Skin epidermis (tissue), 12 donors: ENCODE data around the gene TTC28.
"Not testable (repeated sequence)": the region's sequence is repeated elsewhere in the genome, so short reads cannot be mapped to it uniquely, and the experiment has no call there.

Experiments used
- H3K27ac ChIP-seq, 21 experiments: fragments of 200-600 bp; sonication (generic) in 11 of 21; one replicate each; pipeline ENCODE4 v1.5.0; 2020; ENCODE audit warnings: mild to moderate bottlenecking in 3 of 21, inconsistent platforms in 2 of 21, moderate library complexity in 2 of 21
- H3K4me3 ChIP-seq, 7 experiments: fragments of 200-600 bp; sonication (generic) in 2 of 7; one replicate each; pipeline ENCODE4 v1.5.0; 2020; ENCODE audit warnings: inconsistent platforms in 2 of 7, mild to moderate bottlenecking in 2 of 7, moderate library complexity in 1 of 7

TTC28 gene

GRCh38 chr22:28506150-28506535 lies 173.5 kb downstream of the TTC28 start:
- Histone ChIP-seq H3K4me3 (no peak overlapping the region), H3K27ac (no peak overlapping the region)

DNA sequence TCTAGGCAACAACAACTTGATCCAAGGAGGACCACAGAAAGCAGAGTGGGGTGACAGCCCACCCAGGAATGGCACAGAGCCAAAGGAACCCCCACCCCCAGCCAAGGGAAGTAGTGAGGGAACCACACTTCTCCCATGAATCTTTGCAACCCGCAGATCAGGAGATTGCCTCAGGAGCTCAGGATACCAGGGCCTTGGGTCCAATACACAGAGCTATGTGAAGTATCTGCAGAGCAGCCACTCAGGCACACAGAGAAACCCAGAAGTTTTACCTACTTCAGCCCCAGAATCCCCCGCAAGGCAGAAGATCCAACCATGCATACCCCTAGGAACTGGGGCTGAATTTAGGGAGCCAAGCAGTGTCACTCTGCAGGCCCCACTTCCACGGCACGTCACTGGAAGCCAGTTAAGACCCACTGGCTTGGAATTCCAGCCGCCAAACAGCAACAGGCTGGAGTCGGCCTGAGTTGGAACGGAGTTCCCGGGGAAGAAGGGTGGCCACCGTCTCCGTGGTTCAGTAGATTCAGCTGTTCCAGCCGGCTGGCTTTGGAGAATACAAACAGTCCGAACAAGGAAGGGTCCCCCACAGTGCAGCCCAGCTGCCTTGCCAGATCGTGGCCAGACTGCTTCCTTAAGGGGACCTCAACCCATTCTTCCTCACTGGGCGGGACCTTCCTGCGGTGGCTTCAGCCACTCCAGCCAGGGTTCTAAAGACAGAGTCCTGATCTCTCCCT lies 174.1 kb downstream of the TTC28 start:
- no peak overlapping the region for H3K27ac ChIP-seq
- no peak overlapping the region for H3K4me3 ChIP-seq

DNA sequence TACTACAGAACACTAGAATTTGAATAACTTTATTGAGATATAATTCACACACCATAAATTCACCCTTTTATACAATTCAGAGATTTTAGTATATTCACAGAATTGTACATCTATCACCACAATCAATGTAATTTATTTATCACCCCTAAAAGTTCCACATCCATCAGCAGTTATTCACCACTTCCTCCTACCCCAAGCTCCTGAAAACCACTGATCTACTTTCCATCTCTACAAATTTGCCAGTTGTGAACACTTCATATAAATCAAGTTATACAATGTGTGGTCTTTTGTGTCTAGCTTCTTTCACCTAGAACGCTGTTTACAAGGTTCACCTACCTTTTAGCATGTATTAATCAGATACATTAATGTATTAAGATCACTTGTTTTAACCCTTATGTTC lies 179.6 kb downstream of the TTC28 start:
- Histone ChIP-seq H3K4me3 (no peak overlapping the region), H3K27ac (no peak overlapping the region)

DNA sequence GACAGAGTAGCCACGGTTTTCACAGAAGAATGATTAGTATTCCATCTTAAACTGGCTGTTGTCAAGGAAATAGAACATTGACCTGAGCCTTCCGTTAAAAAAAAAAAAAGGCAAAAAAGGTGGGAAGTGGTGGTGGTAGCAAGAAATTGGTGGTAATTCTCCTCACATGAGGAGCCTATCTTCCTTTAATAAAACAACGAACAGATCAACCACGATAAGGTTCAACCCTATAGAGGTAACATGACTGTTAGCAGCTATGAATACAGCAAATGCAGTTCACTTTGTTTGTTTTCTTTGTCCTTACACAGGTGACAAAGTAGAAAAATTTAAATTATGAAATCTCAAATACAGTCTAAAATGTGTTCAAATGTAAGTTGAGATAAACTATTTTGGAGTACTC lies 181.6 kb downstream of the TTC28 start:
- Histone ChIP-seq H3K27ac (no peak overlapping the region), H3K4me3 (no peak overlapping the region)

DNA sequence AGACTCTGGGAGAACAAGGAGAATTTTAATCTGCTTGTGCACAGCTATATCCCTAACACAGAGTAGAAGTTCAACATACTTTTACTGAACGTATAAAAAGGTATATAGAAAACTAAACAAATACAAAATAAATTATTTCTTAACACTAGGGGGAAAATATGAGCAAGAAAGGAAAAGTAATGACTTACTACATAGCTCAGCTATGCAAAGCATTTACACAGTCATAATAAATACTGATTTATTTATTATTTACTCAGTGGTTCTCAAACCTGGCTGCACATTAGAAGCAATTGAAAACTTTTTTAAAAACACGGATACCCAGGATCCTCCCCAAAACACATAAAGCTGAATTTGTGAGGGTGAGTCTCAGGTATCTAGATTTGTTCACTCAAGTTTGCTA lies 182.5 kb downstream of the TTC28 start:
- Histone ChIP-seq H3K27ac (no peak overlapping the region), H3K4me3 (no peak overlapping the region)

GRCh38 chr22:28491289-28491688 lies 188.4 kb downstream of the TTC28 start:
- H3K27ac ChIP-seq, H3K4me3 ChIP-seq: not testable (repeated sequence)

- Histone ChIP-seq H3K4me3 (no peak overlapping the region), H3K27ac (no peak overlapping the region)
Observed at GRCh38 chr22:28488825-28489224, 190.8 kb downstream of the TTC28 start.

- H3K27ac ChIP-seq, result no peak overlapping the region
- no peak overlapping the region for H3K4me3 ChIP-seq
Observed at GRCh38 chr22:28484662-28485061, 195.0 kb downstream of the TTC28 start.

DNA sequence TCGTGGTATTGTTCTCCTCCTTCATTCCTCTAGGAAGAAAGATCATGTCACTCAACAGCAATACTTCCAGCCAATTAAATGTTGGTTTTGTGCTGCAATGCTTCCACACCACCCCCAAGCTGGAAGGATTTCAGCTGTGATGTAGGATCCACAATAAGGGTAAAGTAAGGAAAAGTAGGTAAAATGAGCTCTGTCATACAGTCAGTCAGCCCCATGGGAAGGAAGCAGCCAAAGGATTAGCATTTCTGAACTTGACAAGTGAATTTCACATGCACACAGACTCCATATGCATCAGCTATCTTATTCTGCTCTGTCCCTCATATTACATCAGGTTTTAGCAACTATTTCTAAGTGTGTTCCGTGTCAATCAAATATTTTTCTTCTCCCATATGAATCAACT lies 197.9 kb downstream of the TTC28 start:
- Histone ChIP-seq H3K27ac (no peak overlapping the region), H3K4me3 (no peak overlapping the region)

- Histone ChIP-seq H3K27ac (no peak overlapping the region), H3K4me3 (no peak overlapping the region)
Observed at GRCh38 chr22:28480000-28480715, 199.5 kb downstream of the TTC28 start.

DNA sequence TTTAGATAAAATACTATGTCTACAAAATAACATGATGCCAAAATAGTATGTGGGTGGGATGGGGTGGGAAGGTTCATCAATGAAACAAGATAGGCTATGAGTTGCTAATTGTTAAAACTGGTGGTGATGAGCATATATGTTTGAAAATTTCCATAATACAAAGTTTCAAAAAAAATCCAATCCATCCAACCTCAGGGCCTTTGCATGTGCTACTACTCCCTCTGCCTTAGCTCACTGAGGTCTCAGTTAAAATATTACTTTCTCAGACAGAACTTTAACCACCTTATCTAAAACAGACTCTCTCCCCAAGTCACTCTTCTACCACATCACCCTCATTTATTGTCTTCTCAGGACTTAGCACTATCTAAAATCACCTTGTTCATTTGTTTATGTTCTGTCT lies 201.1 kb downstream of the TTC28 start:
- Histone ChIP-seq H3K4me3 (no peak overlapping the region), H3K27ac (no peak overlapping the region)

DNA sequence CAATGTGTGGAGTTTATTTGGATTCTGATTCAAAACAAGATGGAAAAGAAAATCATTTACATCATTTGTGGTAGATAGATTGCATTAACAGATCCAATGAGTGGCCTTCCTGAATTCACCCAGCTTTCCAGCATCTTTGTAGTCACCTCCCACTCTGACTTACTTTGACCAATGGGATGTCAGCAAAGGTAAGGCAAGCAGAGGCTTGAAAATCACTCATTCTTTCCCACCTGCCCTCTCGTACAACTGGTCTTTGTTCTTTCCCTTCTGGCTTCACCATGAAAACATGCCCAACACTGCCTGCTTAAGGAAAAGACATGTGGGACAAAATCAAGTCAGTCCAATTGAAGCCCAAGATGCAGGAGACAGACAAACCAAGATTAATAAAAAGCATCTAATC lies 202.1 kb downstream of the TTC28 start:
- H3K27ac ChIP-seq, result no peak overlapping the region
- H3K4me3 ChIP-seq, result no peak overlapping the region

DNA sequence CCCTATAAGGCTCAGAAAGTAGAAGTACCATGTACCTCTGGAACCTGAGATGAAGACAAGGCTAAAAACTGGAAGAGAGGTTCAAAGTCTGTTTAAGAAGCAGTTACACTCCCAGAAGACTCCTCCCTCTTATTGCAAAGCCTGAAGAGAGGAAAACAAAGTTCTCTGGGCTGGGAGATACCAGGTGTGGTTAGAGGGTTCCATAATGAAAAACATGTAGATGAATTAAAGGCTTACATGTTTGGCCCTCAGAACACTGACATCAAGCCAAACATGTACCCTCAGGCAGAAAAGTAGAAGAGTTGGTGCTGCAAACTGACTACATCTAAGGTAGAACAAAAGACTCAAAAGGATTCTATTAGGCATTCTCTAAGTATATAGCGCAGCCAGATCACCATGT lies 205.3 kb downstream of the TTC28 start:
- Histone ChIP-seq H3K4me3 (no peak overlapping the region), H3K27ac (no peak overlapping the region)

DNA sequence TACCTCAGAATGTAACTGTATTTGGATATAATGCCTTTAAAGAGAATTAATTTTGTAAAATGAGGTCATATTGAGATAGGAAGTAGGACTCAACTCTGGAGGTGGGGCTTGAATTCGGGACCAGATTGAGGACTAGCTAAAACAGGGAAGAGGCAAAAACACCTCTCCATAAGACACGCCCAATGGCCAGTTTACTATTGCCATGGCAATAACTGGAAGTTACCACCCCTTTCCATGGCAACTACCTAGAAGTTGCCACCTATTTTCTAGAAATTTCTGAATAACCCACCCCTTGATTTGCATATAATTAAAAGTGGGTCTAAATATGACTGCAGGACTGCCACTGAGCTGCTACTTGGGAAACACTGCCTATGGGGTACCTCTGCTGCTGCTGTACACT lies 206.4 kb downstream of the TTC28 start:
- H3K4me3 ChIP-seq, result no peak overlapping the region
- no peak overlapping the region for H3K27ac ChIP-seq

DNA sequence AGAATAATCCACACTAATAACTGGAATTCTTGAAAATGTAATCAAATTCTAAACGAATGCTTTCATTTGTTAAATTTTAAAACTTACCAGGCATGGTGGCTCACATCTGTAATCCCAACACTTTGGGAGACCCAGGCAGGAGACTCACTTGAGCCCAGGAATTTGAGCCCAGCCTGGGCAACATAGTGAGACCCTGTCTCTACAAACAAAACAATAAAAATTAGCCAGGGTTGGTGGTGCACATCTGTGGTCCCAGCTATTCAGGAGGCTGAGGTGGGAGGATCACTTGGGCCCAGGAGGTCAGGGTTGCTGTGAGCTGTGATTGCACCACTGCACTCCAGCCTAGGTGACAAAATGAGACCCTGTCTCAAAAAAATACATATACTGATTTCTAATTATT lies 212.6 kb downstream of the TTC28 start:
- H3K4me3 ChIP-seq, result not testable (repeated sequence)

DNA sequence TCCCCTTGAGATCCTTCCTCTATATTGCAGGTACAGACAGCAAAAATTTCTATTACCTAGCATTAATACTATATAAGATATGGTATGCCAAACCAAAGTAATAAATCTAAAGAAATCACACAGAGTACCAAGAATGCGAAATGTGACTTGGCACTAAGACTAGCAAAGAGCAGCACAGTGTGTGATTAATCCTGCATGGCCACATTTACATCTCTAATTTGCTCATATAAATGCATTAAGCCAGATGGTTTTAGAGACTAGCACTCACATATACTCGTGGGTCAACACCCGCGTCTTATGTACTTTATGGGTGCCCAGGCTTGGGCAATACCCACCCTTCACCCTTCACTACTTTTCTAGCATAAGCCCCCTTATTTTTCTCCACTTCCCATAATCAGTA lies 213.2 kb downstream of the TTC28 start:
- Histone ChIP-seq H3K27ac (no peak overlapping the region), H3K4me3 (no peak overlapping the region)

More for the DNA sequence above, 212.6 kb downstream of the TTC28 start:
- not testable (repeated sequence) for H3K27ac ChIP-seq

- no peak overlapping the region for H3K4me3 ChIP-seq
- H3K27ac ChIP-seq, result no peak overlapping the region
Observed at GRCh38 chr22:28465841-28466240, 213.8 kb downstream of the TTC28 start.

- H3K27ac ChIP-seq, result no peak overlapping the region
- H3K4me3 ChIP-seq, result no peak overlapping the region
Observed at GRCh38 chr22:28464127-28464526, 215.5 kb downstream of the TTC28 start.

DNA sequence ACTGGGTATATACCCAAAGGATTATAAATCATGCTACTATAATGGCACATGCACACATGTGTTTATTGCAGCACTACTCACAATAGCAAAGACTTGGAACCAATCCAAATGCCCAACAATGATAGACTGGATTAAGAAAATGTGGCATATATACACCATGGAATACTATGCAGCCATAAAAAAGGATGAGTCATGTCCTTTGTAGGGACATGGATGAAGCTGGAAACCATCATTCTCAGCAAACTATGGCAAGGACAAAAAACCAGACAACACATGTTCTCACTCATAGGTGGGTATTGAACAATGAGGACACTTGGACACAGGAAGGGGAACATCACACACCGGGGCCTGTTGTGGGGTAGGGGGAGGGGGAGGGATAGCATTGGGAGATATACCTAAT lies 216.2 kb downstream of the TTC28 start:
- H3K4me3 ChIP-seq, H3K27ac ChIP-seq: not testable (repeated sequence)

GRCh38 chr22:28462901-28463300 lies 216.7 kb downstream of the TTC28 start:
- H3K4me3 ChIP-seq, result no peak overlapping the region
- no peak overlapping the region for H3K27ac ChIP-seq

- no peak overlapping the region for H3K4me3 ChIP-seq
- H3K27ac ChIP-seq, result no peak overlapping the region
Observed at GRCh38 chr22:28462041-28462440, 217.6 kb downstream of the TTC28 start.
